Cardiac fibroblast (primary cell): ENCODE data around the gene GALNT14.

Experiments
- DNase-seq, 2 donors: peaks; one replicate each; pipeline versions ENCODE4 v3.0.0 to v3.0.0-alpha.2; 2010; ENCODE audit warnings: low read depth in 2 of 2
- H3K4me3 ChIP-seq, 2 donors: replicated peaks in 1 of 2; 1 replicate in 1 of 2; 2 replicates in 1 of 2; pipeline ENCODE4 v1.5.1; 2011; ENCODE audit warnings: low read depth in 2 of 2, low read length in 2 of 2, mild to moderate bottlenecking in 2 of 2, moderate library complexity in 1 of 2
- TF ChIP-seq, protein P1 (sequence below): IDR thresholded peaks from one replicate; pipeline ENCODE4 v1.5.1; 2011; ENCODE audit warnings: low read depth, mild to moderate bottlenecking, low read length, inconsistent platforms

GALNT14 gene

DNA sequence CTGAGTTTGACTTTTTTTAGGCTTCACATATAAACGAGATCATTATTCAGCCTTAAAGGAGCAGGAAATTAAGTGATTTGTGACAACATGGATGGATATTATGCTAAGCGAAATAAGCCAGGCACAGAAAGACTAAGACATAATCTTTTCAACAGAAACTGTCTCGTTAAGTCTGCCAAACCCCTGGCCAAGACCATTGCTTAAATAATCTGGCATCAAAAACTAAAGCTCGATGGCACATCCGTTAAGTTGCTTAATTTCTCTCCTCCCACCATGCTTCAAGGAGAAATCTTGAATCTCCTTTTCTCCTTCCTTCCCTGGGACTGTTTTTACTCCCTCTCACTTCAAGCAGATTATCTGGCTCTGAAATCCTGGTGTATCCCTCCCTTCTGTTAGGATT lies 140.3 kb downstream of the GALNT14 start:
- TF ChIP-seq, protein P1, sequence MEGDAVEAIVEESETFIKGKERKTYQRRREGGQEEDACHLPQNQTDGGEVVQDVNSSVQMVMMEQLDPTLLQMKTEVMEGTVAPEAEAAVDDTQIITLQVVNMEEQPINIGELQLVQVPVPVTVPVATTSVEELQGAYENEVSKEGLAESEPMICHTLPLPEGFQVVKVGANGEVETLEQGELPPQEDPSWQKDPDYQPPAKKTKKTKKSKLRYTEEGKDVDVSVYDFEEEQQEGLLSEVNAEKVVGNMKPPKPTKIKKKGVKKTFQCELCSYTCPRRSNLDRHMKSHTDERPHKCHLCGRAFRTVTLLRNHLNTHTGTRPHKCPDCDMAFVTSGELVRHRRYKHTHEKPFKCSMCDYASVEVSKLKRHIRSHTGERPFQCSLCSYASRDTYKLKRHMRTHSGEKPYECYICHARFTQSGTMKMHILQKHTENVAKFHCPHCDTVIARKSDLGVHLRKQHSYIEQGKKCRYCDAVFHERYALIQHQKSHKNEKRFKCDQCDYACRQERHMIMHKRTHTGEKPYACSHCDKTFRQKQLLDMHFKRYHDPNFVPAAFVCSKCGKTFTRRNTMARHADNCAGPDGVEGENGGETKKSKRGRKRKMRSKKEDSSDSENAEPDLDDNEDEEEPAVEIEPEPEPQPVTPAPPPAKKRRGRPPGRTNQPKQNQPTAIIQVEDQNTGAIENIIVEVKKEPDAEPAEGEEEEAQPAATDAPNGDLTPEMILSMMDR = no peak
- H3K4me3 ChIP-seq = no peak overlapping the region
- DNase-seq = no peak

DNA sequence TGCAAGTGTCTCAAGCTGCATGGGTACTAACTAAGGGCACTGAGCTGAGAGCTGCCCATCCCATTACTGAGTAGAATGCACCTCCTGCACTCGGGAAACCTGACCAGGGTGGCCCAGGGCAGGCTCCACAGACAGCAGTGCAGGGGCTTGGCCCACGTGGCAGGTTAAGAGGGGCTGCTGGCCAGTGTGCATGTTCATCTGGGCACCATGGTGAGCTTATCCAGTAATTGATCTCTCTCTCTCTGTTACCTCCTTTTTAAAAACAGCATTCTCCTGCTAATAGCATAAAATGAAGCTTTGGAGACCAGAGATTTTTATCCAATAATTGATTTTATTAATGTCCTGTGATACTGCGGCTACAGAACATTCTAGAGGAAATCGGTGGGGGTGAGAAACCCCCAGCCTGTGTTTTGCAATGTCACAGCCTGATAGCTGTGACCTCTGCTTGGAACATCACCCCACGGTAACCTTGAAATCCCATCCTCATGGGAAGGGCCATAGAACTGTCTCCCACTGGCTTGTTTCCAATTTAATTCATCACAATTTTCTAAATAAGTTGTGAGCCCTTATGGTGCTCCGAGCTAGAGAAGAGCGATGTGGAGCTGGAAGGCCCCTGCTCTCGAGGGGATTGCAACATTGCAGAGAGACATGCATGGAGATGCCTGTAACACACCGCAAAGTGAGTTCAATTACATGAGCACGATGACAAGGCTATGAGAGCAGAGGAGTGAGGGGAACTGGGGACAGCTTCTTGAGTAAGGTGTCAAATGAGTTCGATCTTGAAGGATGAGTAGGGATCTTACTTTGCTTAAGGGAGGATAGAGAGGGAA lies 143.8 kb downstream of the GALNT14 start:
- DNase-seq = no peak
- TF ChIP-seq, protein P1 = no peak
- H3K4me3 ChIP-seq = no peak overlapping the region

DNA sequence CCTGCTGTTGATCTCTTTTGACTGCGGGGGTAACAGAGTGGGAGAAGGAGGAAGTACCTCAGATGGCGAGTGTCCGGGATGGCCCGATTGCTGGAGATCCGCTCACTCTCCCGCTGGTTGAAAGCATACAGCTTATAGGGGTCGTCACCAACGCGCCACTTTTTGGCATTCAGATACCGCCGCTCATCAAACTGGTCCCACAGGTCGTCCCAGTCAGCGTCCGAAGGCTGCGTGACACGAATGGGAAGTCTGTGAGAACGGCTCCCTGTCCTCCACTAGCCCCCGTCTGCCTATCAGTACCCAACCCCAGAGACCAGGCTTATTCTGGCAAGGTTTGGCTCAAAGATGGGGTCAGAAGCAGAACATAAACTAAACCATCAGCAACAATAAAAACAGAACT lies 145.5 kb downstream of the GALNT14 start:
- TF ChIP-seq, protein P1 = no peak
- no peak for DNase-seq
- no peak overlapping the region for H3K4me3 ChIP-seq

DNA sequence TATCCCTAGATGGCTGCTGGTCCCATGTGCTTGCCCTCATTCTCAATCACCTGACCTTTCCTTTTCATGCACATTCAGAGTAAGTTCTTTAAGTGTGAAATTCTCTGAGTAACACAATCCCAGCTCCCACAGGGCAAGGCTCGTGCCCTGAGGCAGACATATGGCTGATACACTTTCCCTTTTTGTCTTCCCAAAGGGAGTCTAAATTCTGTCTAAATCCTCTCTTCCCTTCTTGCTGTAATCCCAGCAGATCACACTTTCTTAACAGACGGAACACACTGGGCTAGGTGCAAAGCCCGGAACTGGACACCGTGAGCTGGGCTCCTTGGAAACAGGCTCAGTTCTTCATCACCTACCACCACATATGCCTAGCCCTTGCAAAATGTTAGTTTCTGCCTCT lies 147.6 kb downstream of the GALNT14 start:
- no peak overlapping the region for H3K4me3 ChIP-seq
- TF ChIP-seq, protein P1 = no peak
- DNase-seq = no peak

DNA sequence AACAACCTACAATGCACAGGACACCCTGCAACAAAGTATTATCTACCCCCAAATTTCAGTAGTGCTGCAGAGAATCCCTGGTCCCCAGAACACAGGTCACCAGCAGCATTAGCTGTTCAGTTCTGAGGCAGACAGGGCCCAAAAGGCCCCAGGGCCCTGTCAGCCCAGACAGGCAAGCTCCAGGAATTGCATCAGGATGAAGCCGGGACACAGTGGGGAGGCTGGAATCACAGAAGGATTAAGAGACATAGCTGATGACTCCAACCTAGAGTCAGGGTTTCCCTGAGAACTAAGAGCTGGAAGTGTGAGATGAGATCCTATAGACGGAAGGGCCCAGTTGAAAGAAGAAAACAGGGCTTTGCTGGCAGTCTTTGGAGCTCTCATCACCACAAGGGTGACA lies 148.1 kb downstream of the GALNT14 start:
- no peak for DNase-seq
- H3K4me3 ChIP-seq = no peak overlapping the region
- TF ChIP-seq, protein P1 = no peak

DNA sequence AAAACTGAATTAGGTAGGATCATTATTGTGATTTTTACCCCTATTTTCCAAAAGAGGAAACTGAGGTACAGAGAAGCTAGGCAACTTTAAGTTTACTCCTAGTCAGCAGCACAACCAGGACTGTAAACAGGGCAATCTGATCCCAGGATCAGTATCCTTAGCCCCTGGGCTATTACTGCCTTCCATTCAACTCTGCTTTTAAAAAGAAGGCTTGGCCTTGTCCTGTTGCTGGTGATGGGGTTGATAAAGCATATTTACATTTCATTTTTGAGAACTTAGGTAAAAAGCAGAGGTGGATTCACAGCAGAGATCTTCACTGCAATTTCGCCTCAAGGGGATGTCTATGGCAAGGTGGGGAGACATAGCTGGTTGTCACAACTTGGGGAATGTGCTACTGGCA lies 148.5 kb downstream of the GALNT14 start:
- no peak overlapping the region for H3K4me3 ChIP-seq
- TF ChIP-seq, protein P1 = no peak
- no peak for DNase-seq

DNA sequence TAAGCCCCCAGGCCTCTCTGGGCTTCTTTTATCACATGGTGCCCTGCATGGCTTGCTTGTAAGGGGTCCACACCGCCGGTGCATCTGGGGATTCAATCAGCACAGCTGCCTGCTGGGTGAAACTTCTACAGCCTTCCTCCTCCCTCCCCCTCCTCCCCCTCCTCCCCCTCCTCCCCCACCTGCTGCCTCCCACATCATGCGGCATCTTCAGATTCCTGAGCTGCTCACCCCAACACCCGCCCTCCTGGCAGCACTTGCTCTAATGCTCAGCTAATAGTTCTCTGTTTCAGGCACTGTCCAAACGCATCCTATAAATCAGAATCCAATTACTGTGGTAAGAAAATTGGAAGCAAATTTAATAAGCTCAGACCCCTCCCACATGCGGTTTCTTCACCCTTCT lies 150.7 kb downstream of the GALNT14 start:
- DNase-seq = no peak
- H3K4me3 ChIP-seq = no peak overlapping the region
- TF ChIP-seq, protein P1 = no peak
